Measurements from ENCODE around the gene METTL22.

METTL22 gene

GRCh38 chr16:8696880-8697279 lies 75.4 kb downstream of the METTL22 start:
- no peak for TF ChIP-seq CTCF (IDR thresholded peaks at IDR 0.05; ENCODE audit: control insufficient read depth, extremely low read depth, insufficient read depth)
- DNase-seq (ENCODE audit: low read depth) = no peak
- H3K4me3 ChIP-seq (ENCODE audit: low read depth, low read length) = no peak overlapping the region

- no peak for DNase-seq (ENCODE audit: low read depth)
- H3K4me3 ChIP-seq (ENCODE audit: low read depth, low read length) = no peak overlapping the region
- no peak for TF ChIP-seq CTCF (IDR thresholded peaks at IDR 0.05; ENCODE audit: control insufficient read depth, extremely low read depth, insufficient read depth)
These were observed 76.5 kb downstream of the METTL22 start for GRCh38 chr16:8697965-8698364.

Data from LNCaP clone FGC (cell line).